Raji (cell line): ENCODE results near the gene MRTFA.

Source experiments
- POLR2A ChIP-seq: IDR thresholded peaks from 2 replicates; pipeline ENCODE4 v1.6.1; 2011; ENCODE audit warnings: low read depth, low read length, control low read depth; ENCODE audit not compliant: insufficient read depth

The MRTFA gene

GRCh38 chr22:40557972-40558371 lies 78.5 kb downstream of the MRTFA start:
- no peak for TF ChIP-seq POLR2A

- TF ChIP-seq POLR2A, result no peak
These were observed 79.9 kb downstream of the MRTFA start for GRCh38 chr22:40556641-40557040.

- TF ChIP-seq POLR2A, result no peak
These were observed 83.4 kb downstream of the MRTFA start for GRCh38 chr22:40553014-40553554.

GRCh38 chr22:40552070-40552469 lies 84.4 kb downstream of the MRTFA start:
- no peak for TF ChIP-seq POLR2A

GRCh38 chr22:40547729-40548143 lies 88.8 kb downstream of the MRTFA start:
- no peak for TF ChIP-seq POLR2A

GRCh38 chr22:40544758-40545157 lies 91.8 kb downstream of the MRTFA start:
- no peak for TF ChIP-seq POLR2A

- TF ChIP-seq POLR2A, result no peak
These were observed 93.5 kb downstream of the MRTFA start for GRCh38 chr22:40542821-40543540.

GRCh38 chr22:40541300-40541699 lies 95.2 kb downstream of the MRTFA start:
- TF ChIP-seq POLR2A, result no peak

GRCh38 chr22:40540265-40540664 lies 96.3 kb downstream of the MRTFA start:
- no peak for TF ChIP-seq POLR2A

- TF ChIP-seq POLR2A, result no peak
These were observed 100.9 kb downstream of the MRTFA start for GRCh38 chr22:40535642-40536041.

GRCh38 chr22:40535189-40535512 lies 101.4 kb downstream of the MRTFA start:
- no peak for TF ChIP-seq POLR2A

- no peak for TF ChIP-seq POLR2A
These were observed 101.9 kb downstream of the MRTFA start for GRCh38 chr22:40534379-40535188.

- TF ChIP-seq POLR2A, result no peak
These were observed 102.7 kb downstream of the MRTFA start for GRCh38 chr22:40533712-40534378.

- TF ChIP-seq POLR2A, result no peak
These were observed 104.3 kb downstream of the MRTFA start for GRCh38 chr22:40531951-40532900.
